Gastrocnemius medialis (tissue), 4 donors: ENCODE data around the gene STEAP1. TPM values are rescaled to one million over a fixed set of nuclear protein-coding genes. Genes with fewer than 3 reads are reported as not detected.

ENCODE experiments used
- ATAC-seq, 2 donors: fragments of 150-250 bp; one replicate each; pipeline ENCODE4 v1.9.1; 2016
- DNase-seq, 2 donors: peaks; one replicate each; pipeline ENCODE4 v3.0.0-alpha.2; 2019
- H3K27ac ChIP-seq, 4 donors: fragments of 200-600 bp; sonication (generic); 1 replicate in 1 of 4; 2 replicates in 3 of 4; pipeline ENCODE4 v1.5.1; 2016 to 2018; ENCODE audit warnings: mild to moderate bottlenecking in 2 of 4, moderate library complexity in 1 of 4
- H3K27me3 ChIP-seq, 3 donors: fragments of 200-600 bp; sonication (generic) in 2 of 3; 1 replicate in 1 of 3; 2 replicates in 2 of 3; pipeline versions ENCODE4 v1.5.1 to v1.6.0; 2016 to 2019; ENCODE audit warnings: mild to moderate bottlenecking in 1 of 3, moderate library complexity in 1 of 3
- H3K36me3 ChIP-seq, 2 donors: fragments of 200-600 bp; sonication (generic) in 1 of 2; one replicate each; pipeline ENCODE4 v1.5.1; 2017 to 2018
- H3K4me1 ChIP-seq, 2 donors: fragments of 200-600 bp; sonication (generic) in 1 of 2; one replicate each; pipeline ENCODE4 v1.5.1; 2016 to 2017; ENCODE audit warnings: mild to moderate bottlenecking in 2 of 2
- H3K4me3 ChIP-seq, 4 donors: fragments of 200-600 bp; sonication (generic) in 3 of 4; 1 replicate in 1 of 4; 2 replicates in 3 of 4; pipeline ENCODE4 v1.5.1; 2016 to 2019; ENCODE audit warnings: mild to moderate bottlenecking in 2 of 4
- H3K9me3 ChIP-seq, 3 donors: fragments of 200-600 bp; sonication (generic) in 2 of 3; 1 replicate in 1 of 3; 2 replicates in 2 of 3; pipeline ENCODE4 v1.5.1; 2016 to 2019
- POLR2A ChIP-seq, 2 donors: fragments of 450-650 bp; IDR thresholded peaks; one replicate each; pipeline ENCODE4 v1.6.1; 2017; ENCODE audit warnings: antibody characterized with exemption in 2 of 2, mild to moderate bottlenecking in 2 of 2, moderate library complexity in 2 of 2
- in situ Hi-C, 4 donors: fragments of 200-750 bp; cut with MboI; loops; one replicate each; pipeline versions ENCODE4 v1.15.0 to v1.8.0; 2017; ENCODE audit warnings: low sequenced_read_pairs in 4 of 4
- intact Hi-C: fragments of 100-400 bp; cut with DNase I; formaldehyde crosslinking; loops from one replicate; pipeline ENCODE4 v1.15.1; 2023; ENCODE audit warnings: low total_unique reads
- total RNA-seq, 4 donors: library from RNA; depleted of rRNA; stranded (reverse); fragments of >200 nt; gene quantifications; one replicate each; pipeline versions ENCODE4 v1.1.0 to v1.2.3, GENCODE V29; 2016
- TF ChIP-seq, protein P1 (sequence below), 5 experiments: fragments of 450-650 bp in 3 of 5; fragments of 200-600 bp in 2 of 5; sonication (generic) in 2 of 5; IDR thresholded peaks in 4 of 5; conservative IDR thresholded peaks in 1 of 5; 1 replicate in 4 of 5; 2 replicates in 1 of 5; pipeline ENCODE4 v1.5.1; 2016 to 2019; ENCODE audit warnings: antibody characterized with exemption in 5 of 5, mild to moderate bottlenecking in 3 of 5, moderate library complexity in 3 of 5

STEAP1 gene
- total RNA-seq, 4 donors from 2014 or later = 0.81 to 1.6 (median 0.98) TPM

GRCh38 chr7:90191648-90192047, 37.4 kb downstream of the STEAP1 start:
- H3K4me3 ChIP-seq = no peak overlapping the region
- DNase-seq (no peak), ATAC-seq (no peak)
- no peak overlapping the region for H3K27ac ChIP-seq
- intact Hi-C loops (no loop called here), in situ Hi-C loops (no loop called here)
- no peaks in the 10 kb centered on the region for H3K9me3 ChIP-seq
- no peak for TF ChIP-seq POLR2A (IDR thresholded peaks at IDR 0.05)
- TF ChIP-seq, protein P1, sequence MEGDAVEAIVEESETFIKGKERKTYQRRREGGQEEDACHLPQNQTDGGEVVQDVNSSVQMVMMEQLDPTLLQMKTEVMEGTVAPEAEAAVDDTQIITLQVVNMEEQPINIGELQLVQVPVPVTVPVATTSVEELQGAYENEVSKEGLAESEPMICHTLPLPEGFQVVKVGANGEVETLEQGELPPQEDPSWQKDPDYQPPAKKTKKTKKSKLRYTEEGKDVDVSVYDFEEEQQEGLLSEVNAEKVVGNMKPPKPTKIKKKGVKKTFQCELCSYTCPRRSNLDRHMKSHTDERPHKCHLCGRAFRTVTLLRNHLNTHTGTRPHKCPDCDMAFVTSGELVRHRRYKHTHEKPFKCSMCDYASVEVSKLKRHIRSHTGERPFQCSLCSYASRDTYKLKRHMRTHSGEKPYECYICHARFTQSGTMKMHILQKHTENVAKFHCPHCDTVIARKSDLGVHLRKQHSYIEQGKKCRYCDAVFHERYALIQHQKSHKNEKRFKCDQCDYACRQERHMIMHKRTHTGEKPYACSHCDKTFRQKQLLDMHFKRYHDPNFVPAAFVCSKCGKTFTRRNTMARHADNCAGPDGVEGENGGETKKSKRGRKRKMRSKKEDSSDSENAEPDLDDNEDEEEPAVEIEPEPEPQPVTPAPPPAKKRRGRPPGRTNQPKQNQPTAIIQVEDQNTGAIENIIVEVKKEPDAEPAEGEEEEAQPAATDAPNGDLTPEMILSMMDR (IDR thresholded peaks at IDR 0.05 in 4 of 5, conservative IDR thresholded peaks at IDR 0.05 in 1 of 5) = no peak
- H3K36me3 ChIP-seq = no peaks in the 10 kb centered on the region
- H3K27me3 ChIP-seq = no peaks in the 10 kb centered on the region
- H3K4me1 ChIP-seq = no peaks in the 10 kb centered on the region

- DNase-seq (no peak), ATAC-seq (no peak)
- Histone ChIP-seq H3K4me3 (no peak overlapping the region), H3K27me3 (no peaks in the 10 kb centered on the region), H3K27ac (no peak overlapping the region), H3K4me1 (no peaks in the 10 kb centered on the region), H3K9me3 (no peaks in the 10 kb centered on the region), H3K36me3 (no peaks in the 10 kb centered on the region)
- no peak for TF ChIP-seq POLR2A (IDR thresholded peaks at IDR 0.05)
- TF ChIP-seq, protein P1 (IDR thresholded peaks at IDR 0.05 in 4 of 5, conservative IDR thresholded peaks at IDR 0.05 in 1 of 5) = no peak
- in situ Hi-C loops = no loop called here
- intact Hi-C loops = no loop called here
These were observed 38.8 kb downstream of the STEAP1 start for GRCh38 chr7:90192876-90193750.

DNA sequence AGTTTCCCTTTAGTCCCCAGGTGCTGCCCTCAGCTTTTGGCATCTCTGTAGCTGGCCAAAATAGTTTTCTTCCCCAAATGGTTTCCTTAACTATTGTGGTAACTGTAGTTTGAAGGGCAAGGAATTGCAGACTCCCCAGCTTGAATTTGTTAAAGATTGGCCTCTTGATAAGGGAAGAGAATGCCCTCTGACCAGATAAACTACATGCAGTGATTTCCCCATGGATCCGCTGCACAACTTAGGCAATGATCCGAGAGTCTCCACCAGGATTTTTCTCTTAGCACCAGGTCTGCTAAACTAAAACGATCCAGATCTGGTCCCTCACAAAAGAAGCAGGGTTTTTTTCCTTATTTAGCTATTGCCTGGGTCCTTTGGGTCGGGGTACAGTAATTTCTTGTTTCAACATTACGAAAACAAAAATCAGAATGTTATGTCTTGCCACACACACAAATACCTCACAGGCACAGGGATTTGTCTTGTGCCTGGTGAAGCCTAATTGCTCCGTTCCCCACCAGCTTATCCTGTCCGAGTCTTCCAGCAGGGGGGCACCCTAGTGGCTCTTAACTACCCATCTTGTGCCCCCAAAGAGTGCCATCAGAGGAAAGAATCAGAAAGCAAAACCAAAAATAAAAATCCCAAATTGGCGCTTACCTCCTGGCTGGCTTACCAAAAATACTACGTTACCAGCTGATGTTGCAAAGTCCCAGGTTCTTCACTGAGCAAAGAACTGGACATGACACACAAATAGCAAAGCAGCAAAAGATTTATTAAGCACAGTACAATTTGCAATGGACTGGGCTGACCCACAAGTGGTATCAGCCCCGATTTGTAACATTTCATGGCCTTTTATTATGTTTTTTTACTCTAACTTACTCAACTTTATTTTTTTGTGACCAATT, 40.9 kb downstream of the STEAP1 start:
- Histone ChIP-seq H3K27me3 (no peaks in the 10 kb centered on the region), H3K4me1 (no peaks in the 10 kb centered on the region), H3K9me3 (no peaks in the 10 kb centered on the region), H3K36me3 (no peaks in the 10 kb centered on the region), H3K4me3 (no peak overlapping the region), H3K27ac (no peak overlapping the region)
- DNase-seq (no peak), ATAC-seq (no peak)
- no peak for TF ChIP-seq POLR2A (IDR thresholded peaks at IDR 0.05)
- TF ChIP-seq, protein P1 (IDR thresholded peaks at IDR 0.05 in 4 of 5, conservative IDR thresholded peaks at IDR 0.05 in 1 of 5) = no peak
- intact Hi-C loops (no loop called here), in situ Hi-C loops (no loop called here)

DNA sequence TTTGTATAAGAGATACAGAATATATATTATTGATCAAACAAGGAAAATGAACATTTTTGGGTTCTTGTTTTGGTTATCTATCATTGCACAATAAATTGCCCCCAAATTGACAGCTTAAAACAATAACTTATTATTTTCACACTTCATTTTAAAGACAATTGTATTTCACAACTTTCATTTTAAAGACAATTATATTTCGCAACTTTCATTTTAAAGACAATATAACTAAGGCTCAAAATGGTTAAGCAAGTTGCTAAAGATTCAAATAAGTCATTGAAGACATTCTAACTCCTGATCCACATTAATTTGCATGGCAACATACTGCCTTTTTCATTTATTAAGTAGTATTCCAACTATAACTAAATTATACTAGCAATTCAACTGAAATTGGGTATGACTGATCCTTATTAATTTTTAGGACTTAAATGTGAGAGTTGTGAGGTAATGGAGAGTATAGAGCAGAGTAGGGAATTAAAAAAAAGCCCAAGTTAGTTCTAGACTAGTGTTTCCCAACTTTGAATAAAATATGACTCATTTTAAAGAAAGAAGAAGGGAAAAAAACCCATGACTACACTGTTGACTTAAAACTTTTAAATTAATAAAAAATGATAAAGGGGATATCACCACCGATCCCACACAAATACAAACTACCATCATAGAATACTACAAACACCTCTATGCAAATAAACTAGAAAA, 47.4 kb downstream of the STEAP1 start:
- TF ChIP-seq, protein P1 (IDR thresholded peaks at IDR 0.05 in 4 of 5, conservative IDR thresholded peaks at IDR 0.05 in 1 of 5) = no peak
- no peak for TF ChIP-seq POLR2A (IDR thresholded peaks at IDR 0.05)
- H3K36me3 ChIP-seq = no peaks in the 10 kb centered on the region
- H3K9me3 ChIP-seq = no peaks in the 10 kb centered on the region
- no peak overlapping the region for H3K4me3 ChIP-seq
- H3K4me1 ChIP-seq = no peaks in the 10 kb centered on the region
- in situ Hi-C loops = no loop called here
- no peak for DNase-seq
- H3K27ac ChIP-seq = no peak overlapping the region
- intact Hi-C loops = no loop called here
- no peaks in the 10 kb centered on the region for H3K27me3 ChIP-seq
- no peak for ATAC-seq
